HK-2 (cell line): ENCODE results near the gene FHIT.

Source experiments
- DNase-seq: peaks from one replicate; pipeline ENCODE4 v3.0.0-alpha.2; 2018; ENCODE audit not compliant: unreplicated experiment

FHIT gene

DNA sequence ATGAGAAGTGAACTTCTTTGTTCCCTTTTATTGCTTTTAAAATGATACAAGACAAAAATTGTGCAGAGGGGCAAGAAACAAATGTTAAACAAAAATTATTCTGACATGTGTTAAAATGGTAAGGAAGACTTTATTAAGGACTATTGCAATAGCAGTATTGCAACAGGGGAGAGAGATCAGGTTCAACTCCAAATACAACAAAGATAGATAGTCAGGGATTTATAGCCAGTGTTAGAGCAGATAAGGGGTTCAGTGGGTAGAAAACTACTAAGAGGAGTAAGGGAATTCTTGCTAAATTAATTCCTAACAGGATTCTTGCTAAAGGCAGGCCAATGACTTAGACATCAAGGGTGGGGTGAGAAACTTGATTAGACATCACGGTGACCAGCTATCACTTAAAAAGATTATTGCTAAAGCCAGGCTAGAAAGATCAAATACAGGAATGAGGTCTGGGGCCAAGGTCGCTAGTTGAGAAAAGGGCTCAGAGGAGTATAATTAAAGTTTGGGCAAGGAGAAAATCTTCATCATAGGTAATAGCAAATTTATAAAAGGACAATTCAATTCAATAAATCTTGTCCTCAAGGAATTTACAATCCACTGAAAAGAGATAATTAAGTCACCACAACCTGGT is 81.5 kb downstream of the FHIT start:
- no peak for DNase-seq

- DNase-seq, result no peak
Observed at GRCh38 chr3:61168286-61168685, 83.0 kb downstream of the FHIT start.

DNA sequence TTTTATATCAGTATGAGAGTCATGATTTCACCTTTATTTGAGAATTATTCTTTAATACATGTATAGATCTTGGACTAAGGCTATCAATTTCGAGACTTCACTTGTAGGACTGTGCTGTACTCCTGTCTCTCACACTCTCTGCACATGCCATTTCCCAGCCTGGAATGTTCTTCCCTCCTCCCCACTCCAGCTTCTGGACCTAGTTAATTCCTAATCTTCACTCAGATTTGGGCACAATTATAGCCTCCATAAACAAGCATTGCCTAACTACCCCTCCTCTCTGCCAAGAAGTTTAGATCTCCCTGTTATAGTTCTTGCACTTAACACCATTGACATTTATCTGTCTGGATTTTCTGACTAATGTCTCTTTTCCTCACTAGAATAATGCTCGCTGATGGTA is 88.3 kb downstream of the FHIT start:
- DNase-seq, result no peak

GRCh38 chr3:61158667-61159066 is 92.6 kb downstream of the FHIT start:
- no peak for DNase-seq

DNA sequence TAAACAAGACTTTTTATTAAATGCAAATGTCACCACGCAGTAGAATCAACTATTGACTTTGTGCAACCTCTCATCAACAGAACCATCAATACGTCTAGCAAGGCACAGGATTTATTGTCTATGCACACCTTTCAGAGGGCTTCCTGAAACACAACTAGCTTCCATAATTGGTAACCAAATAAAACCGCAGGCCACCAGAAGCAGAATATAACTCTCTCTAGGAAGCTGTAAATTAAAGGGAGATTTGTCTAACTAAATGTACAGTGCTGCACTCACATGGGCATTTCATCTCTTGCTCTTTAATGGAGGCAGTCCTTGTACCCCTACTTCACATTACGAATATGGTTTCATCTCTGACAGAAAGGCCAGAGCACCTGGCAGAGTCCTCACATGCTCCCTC is 93.0 kb downstream of the FHIT start:
- DNase-seq, result no peak

DNA sequence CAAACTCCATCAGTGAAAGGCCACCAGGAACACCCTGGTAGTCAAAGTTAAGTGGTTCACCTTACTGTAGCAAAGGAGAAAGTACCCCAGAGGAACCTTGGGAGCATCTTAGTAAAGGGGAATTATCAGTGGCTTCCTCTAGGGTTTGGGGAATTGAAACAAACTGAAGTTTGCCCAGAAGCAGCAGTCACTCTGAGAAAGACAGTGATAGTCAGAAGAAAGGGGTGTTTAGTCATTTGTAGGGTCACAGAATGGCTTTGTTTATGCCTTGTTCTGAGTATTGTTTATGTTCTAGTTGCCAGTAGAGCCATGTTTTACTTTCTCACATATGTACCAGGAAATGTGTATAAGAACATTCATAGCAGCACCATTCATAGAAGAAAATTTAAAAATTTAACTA is 93.8 kb downstream of the FHIT start:
- DNase-seq, result no peak

DNA sequence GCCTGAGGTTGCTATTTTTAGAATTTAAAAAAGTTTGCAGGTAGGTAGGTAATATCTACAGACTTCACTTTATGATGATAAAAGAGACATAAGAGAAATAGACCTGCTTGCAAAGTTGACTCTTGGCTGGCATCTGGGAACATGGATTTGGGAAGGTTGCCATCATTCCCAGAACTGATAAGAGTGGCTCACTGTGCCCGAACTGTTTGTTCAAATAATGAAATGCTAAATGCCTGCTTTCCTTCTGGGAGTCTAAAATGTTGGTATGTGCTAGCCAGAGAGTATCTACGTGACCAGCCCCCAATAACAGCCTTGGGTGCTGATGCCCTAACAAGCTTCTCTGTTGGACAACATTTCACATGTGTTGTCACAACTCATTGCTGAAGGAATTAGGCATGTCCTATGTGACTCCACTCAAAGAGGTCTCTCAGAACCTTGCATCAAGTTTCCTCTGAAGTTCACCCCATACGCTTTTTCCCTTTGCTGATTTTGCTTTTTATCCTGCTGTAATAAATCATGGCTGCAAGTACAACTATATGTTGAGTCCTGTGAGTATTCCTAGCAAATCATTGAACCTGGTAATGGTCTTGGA is 95.5 kb downstream of the FHIT start:
- DNase-seq, result no peak

DNA sequence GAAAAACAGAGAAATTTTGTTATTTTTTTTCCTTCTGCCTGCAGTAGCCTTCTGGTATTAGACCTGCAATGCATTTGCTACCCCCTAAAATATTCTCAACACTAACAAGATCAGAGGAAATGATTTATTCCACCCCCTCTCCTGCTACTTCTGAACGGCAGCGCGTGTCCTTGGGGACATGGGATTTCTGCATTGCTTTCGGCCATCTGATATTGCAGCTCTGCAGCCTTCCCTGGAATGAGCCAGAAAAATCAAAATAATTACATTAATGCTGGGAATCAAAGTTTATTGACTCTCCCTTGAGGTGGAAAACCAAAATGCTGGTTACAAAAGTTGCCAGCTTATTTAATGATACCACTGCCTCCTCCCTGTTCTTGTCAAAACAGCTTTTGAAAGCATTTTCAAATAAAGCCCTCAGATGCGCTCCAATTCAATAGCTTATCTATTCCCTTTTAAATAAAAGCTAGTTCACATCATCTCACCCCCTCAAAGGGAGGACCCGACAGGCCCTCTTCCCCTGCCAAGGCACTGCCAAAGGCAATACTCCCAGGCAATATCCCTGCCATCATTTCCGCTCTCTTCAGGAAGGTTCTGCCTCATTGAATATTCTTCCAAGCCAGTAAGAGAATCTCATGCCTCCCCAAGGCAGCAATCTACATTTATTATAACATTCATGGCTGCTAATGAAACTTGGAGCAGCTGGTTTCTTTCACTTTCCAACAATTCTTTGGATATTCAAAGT is 96.6 kb downstream of the FHIT start:
- DNase-seq, result no peak

- DNase-seq, result no peak
Observed at GRCh38 chr3:61152071-61152470, 99.2 kb downstream of the FHIT start.

DNA sequence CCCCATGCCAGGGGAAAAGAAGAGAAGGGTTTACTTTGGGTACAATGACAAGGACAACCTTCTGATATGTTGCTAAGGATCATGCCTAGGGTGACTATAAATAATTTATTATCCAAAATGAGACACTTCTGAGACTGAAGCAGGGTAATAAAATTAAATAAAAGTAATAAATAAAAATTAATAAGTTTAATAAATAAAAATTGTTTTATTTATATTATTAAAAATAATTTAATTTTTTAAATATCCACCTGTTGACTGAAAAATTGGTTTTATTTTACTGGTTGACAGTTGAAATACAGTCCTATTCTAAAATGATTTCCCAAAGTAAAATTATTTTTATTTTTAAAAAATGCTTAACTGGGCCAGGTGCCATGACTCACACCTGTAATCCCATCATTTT is 102.0 kb downstream of the FHIT start:
- DNase-seq, result no peak

DNA sequence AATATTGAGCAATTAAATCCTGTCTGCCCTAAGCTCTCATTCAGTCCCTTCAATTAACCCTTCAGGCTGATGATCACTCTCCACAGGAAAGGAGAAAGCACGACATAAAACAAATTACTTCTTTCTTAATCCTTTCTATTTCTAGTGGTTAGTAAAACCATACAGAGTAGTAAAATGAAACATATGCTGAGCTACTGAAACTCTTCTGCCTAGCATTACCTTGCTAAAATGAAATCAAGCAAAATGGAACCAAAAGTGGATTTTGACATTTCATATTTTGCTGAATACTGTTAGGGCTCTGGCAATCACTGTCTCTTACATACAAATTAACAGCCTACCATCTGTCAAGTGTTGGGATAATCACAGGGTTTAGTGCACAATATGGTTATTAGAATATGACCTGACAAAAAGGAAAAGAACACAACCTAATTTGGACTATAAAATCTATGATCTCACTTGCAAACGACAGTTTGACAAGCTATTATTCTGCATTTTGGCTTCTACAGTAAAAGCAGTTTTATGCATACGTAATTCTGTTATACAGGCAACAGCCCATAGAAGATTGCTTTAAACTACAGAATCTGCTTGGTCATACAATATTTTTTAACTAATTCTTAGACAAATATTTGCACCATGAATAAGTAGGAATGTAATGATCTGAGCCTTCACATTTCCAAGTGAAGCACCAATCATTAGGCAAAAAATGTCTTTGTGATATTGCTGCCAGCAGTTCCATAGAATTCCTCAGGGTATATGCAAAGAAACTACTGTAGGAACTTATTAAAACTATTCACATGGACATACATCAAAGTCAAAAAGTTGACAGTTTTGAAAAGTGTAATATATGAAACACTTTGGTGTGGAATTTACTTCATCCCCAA is 105.0 kb downstream of the FHIT start:
- no peak for DNase-seq

DNA sequence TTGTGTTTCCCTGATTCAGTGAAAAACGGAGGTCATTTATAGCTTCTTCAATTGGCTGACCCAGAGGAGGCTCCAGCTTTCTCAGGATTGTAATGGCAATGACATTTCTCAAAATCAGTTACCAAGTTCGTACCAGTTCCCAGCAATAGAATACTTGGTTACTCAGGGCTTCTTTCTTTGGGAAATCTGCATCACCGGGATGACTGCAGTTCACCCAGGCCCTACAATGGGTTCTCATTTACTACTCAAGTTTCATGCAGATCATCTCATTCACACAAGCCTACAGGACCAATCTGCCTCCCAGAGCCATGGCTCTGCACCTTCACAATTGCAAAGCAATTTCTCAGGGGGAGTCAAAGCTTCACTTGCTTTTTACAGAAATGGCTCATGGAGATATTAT is 109.6 kb downstream of the FHIT start:
- no peak for DNase-seq

- DNase-seq, result no peak
Observed at GRCh38 chr3:61141227-61141626, 110.0 kb downstream of the FHIT start.

GRCh38 chr3:61139686-61140085 is 111.6 kb downstream of the FHIT start:
- DNase-seq, result no peak

DNA sequence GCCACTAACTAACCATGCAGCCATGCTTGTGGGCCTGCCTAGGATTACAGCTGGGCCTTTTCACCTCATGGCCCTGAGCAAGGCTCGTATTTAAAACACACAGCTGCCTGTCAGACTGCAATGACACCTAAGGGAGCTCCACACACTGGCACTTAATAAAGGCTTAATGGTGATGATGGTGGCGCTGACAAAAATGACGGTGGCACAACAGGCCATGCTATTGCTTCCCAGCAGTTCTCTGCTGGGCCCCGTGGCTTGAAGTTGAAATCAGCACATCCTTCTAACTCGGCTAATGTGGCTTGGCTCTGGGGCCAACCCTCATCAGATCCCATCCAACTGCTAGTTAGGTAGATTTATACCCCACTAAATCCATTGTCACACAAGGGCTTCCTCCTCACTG is 112.9 kb downstream of the FHIT start:
- no peak for DNase-seq

DNA sequence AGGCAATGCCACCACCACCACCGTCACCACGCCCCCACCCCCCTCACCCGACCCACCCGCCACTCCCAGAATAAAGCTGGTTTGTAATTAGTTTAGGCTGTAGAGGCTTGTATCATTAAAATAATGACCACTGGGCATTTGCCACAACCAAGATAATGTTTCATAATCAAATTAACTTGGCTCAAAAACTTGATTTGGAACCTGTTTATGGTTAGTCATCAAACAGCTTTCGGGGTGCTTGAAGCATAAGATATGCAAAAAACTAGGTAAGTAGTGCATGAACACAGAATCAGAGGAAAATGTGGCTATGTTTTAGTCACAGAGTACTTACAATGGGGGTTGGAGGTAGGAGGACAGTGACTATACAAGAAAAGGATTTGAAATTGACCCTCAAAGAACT is 115.1 kb downstream of the FHIT start:
- DNase-seq, result no peak

DNA sequence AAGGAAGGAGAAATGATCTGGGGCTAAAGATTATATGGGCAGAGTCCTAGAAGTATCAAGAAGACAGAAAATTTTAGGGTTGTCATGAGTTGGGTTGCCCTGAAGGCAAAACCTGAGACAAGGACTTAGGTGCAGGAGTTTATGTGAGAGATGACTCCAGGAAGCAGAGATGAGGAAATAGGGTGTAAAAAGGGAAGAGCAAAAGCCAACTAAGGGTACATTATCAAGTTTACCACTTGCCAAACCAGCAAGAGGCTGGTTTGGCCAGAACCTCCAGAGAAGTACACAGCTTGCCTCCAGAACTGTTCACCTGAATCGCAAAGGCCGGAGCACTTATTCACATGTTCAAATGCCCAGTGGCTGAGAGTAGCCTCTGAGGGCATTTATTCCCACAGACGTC is 116.7 kb downstream of the FHIT start:
- no peak for DNase-seq

DNA sequence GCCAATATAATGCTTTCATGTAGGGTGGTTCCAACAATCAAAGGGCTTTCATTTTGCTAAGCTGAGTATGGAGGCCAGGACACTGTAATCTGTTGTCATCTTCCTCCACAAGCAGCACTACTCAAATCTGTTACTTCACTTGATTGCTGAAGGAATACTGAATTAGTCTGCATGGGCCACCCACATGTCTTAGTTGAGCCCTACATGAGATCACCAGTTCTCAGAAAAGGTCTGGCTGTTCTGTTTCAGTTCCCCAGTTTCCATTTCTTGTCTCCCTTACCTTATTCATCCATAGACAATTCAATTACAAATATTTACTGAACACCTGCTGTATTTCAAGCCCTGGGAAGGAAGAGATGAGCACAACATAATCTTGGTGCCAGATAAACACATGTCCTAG is 119.2 kb downstream of the FHIT start:
- no peak for DNase-seq

GRCh38 chr3:61118830-61119229 is 132.4 kb downstream of the FHIT start:
- DNase-seq, result no peak

- DNase-seq, result no peak
Observed at GRCh38 chr3:61117045-61117898, 134.0 kb downstream of the FHIT start.

- no peak for DNase-seq
Observed at GRCh38 chr3:61114316-61114953, 136.8 kb downstream of the FHIT start.
